ENCODE data around the gene TMEM238. TPM values are rescaled to one million over a fixed set of nuclear protein-coding genes. Genes with fewer than 3 reads are reported as not detected.
A peak's percentile ranks its signal among the peaks of the same experiment; 100 is the strongest.

TMEM238 gene
- total and polyA plus RNA-seq, 10 of the 15 experiments (the other 5 are each of a cell fraction or from before 2014, with no cell fraction given) = 0.05 to 16.9 (median 0.58) TPM; not detected in 1

- TF ChIP-seq CEBPZ (IDR thresholded peaks at IDR 0.05; ENCODE audit: low read depth, low read length) = no peak
Observed at GRCh38 chr19:55384920-55385723, 1.0 kb upstream of the TMEM238 start (continued).

GRCh38 chr19:55383279-55384130 lies 587 bp downstream of the TMEM238 start:
- POLR2A ChIA-PET = interaction anchor here (0.5 to 3.1 kb wide), 14 partner anchors 23 to 271 kb away, joined by 3 to 26 read pairs (median 5); partner anchors contain the start of genes FIZ1, HSPBP1, KMT5C and PPP6R1
- FAIRE-seq (no peak), ATAC-seq (peak; percentile 7), DNase-seq (ENCODE audit: low read depth, low spot score) (no peak)
- Histone ChIP-seq H3K27ac (ENCODE audit: control insufficient read depth, insufficient read depth) (peak overlapping the region; percentile 89), H3K27me3 (replicated peaks in 1 of 2; ENCODE audit: control insufficient read depth in 2 of 2, insufficient read depth in 2 of 2, low read length in 1 of 2) (no peaks in the 10 kb centered on the region), H3K36me3 (ENCODE audit: control insufficient read depth in 2 of 2, insufficient read depth in 2 of 2, low read length in 1 of 2) (peaks cover 11 to 12% of the 10 kb centered on the region in 2 experiments; a peak in 3 of 4 replicates), H2AFZ (ENCODE audit: control insufficient read depth, low read depth, low read length) (peak overlapping the region; percentile 26), H3K4me3 (peak overlapping the region; percentile 72), H4K20me1 (ENCODE audit: control insufficient read depth, insufficient read depth) (peaks cover 11% of the 10 kb centered on the region), H3K9ac (ENCODE audit: control insufficient read depth, insufficient read depth, low read length) (peak overlapping the region; percentile 77), H3K79me2 (ENCODE audit: control insufficient read depth, insufficient read depth, low read length) (peaks cover 34% of the 10 kb centered on the region), H3K9me3 (replicated peaks; ENCODE audit: control insufficient read depth, insufficient read depth, low read length) (no peaks in the 10 kb centered on the region), H3K4me2 (ENCODE audit: control insufficient read depth, insufficient read depth) (peak overlapping the region; percentile 74), H3K4me1 (ENCODE audit: control insufficient read depth, insufficient read depth, low read length) (peaks cover 23% of the 10 kb centered on the region)
- SMC1A ChIA-PET (ENCODE audit: uncharacterized antibody, unreplicated experiment) = interaction anchor here (0.8 to 3.1 kb wide), 8 partner anchors 20 to 242 kb away, joined by 3 to 22 read pairs (median 3); partner anchors contain the start of gene KMT5C
- BruUV-seq (replicated peaks) = no TSS peak
- RAD21 ChIA-PET (ENCODE audit: unreplicated experiment) = interaction anchor here (0.7 to 3.1 kb wide), 15 partner anchors 21 to 266 kb away, joined by 3 to 28 read pairs (median 4); partner anchors contain the start of genes FIZ1, ISOC2, KMT5C and PPP1R12C
- 5% methylated on average over 48 of the region's 88 CpGs for WGBS (ENCODE audit: insufficient coverage, insufficient replicate concordance, low lambda C conversion rate, missing lambda C conversion rate)
- in situ Hi-C loops (cut with MboI) (no loop called here), intact Hi-C loops (cut with micrococcal nuclease; ENCODE audit: unreplicated experiment) (loop anchor here (5.0 to 10.0 kb wide), 3 partner anchors 81 to 769 kb away; partner anchors contain the start of gene PPP6R1)
- CTCF ChIA-PET = interaction anchor here (0.5 to 3.4 kb wide), 14 partner anchors 14 to 223 kb away, joined by 3 to 49 read pairs (median 4); partner anchors contain the start of genes HSPBP1, KMT5C and PPP6R1
- TF ChIP-seq CTCF (IDR thresholded peaks at IDR 0.05 in 2 of 3, conservative IDR thresholded peaks at IDR 0.05 in 1 of 3; ENCODE audit: control insufficient read depth in 2 of 3, extremely low read depth in 1 of 3, insufficient read depth in 1 of 3, low read depth in 3 of 3, low read length in 3 of 3) = peak in 2 of 3 experiments; percentile 12 to 46; a peak in 2 of 6 replicates
- TF ChIP-seq CHD2 (IDR thresholded peaks at IDR 0.05; ENCODE audit: borderline replicate concordance, low read depth, low read length) = peak; percentile 57; the same call in 1 of the 2 replicates
- no peak for TF ChIP-seq KAT2A (conservative IDR thresholded peaks at IDR 0.05; ENCODE audit: control insufficient read depth, low read depth, low read length)
- 0 out of 2 replicates have a peak, but pooled peaks have one; percentile 32 for TF ChIP-seq RAD21 (IDR thresholded peaks at IDR 0.05; ENCODE audit: insufficient read depth, low read depth, low read length)
- peak; percentile 80 for TF ChIP-seq POLR2A (IDR thresholded peaks at IDR 0.05; ENCODE audit: low read depth, low read length)
- TF ChIP-seq MYC (IDR thresholded peaks at IDR 0.05; ENCODE audit: insufficient read depth, insufficient read length, insufficient replicate concordance, low read length, severe bottlenecking) = peak; percentile 31
- no peak for TF ChIP-seq BCL11A (IDR thresholded peaks at IDR 0.05; ENCODE audit: low read depth, low read length)
- TF ChIP-seq YY1 (IDR thresholded peaks at IDR 0.05; ENCODE audit: low read depth, low read length) = 0 out of 2 replicates have a peak, but pooled peaks have one; percentile 31
- 0 out of 2 replicates have a peak, but pooled peaks have one; percentile 45 for TF ChIP-seq SIN3A (IDR thresholded peaks at IDR 0.05; ENCODE audit: low read depth, low read length)
- TF ChIP-seq BACH1 (IDR thresholded peaks at IDR 0.05; ENCODE audit: borderline replicate concordance) = peak; percentile 38; the same call in 1 of the 2 replicates
- TF ChIP-seq EZH2 (IDR thresholded peaks at IDR 0.05; ENCODE audit: borderline replicate concordance, control insufficient read depth, low read depth, low read length) = no peak
